COLO668 (cell line): ENCODE measurements around the gene TMEFF2.
A peak's percentile ranks its signal among the peaks of the same experiment; 100 is the strongest.

Source experiments
- DNase-seq: peaks from one replicate; lab custom pipeline; 2025; ENCODE audit not compliant: unreplicated experiment; lab: John Stamatoyannopoulos, UW

TMEFF2 gene

GRCh38 chr2:192184349-192184748, 10.4 kb downstream of the TMEFF2 start:
- no peak for DNase-seq

DNA sequence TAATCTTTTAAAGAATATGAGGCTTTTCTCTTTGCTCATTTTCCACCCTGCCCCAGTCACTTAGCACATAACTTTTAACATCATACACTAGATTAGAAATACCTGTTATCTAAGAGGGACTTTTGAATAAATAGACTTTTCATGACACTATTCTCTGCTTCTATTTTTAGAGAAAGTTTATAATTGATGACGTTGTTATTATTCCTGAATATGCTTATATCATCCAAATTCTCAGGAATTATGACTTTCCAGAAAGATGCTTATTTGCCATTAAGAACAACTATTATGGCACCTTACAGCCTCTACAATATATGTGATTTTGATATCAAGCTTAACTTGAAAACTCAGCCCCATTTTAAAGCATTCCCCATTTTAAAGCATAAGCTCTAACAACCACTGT, 11.4 kb downstream of the TMEFF2 start:
- no peak for DNase-seq

- DNase-seq: no peak
Observed at GRCh38 chr2:192166946-192167345, 27.8 kb downstream of the TMEFF2 start.

GRCh38 chr2:192165842-192166241, 28.9 kb downstream of the TMEFF2 start:
- DNase-seq: no peak

- peak; percentile 55 for DNase-seq
Observed at GRCh38 chr2:192162392-192163042, 32.2 kb downstream of the TMEFF2 start.

- no peak for DNase-seq
Observed at GRCh38 chr2:192161656-192162290, 33.0 kb downstream of the TMEFF2 start.

- no peak for DNase-seq
Observed at GRCh38 chr2:192159736-192160135, 35.0 kb downstream of the TMEFF2 start.

- DNase-seq: no peak
Observed at GRCh38 chr2:192159208-192159607, 35.5 kb downstream of the TMEFF2 start.

- no peak for DNase-seq
Observed at GRCh38 chr2:192157776-192158175, 37.0 kb downstream of the TMEFF2 start.

GRCh38 chr2:192155511-192156118, 39.1 kb downstream of the TMEFF2 start:
- DNase-seq: peak; percentile 18

GRCh38 chr2:192153561-192153960, 41.2 kb downstream of the TMEFF2 start:
- no peak for DNase-seq

DNA sequence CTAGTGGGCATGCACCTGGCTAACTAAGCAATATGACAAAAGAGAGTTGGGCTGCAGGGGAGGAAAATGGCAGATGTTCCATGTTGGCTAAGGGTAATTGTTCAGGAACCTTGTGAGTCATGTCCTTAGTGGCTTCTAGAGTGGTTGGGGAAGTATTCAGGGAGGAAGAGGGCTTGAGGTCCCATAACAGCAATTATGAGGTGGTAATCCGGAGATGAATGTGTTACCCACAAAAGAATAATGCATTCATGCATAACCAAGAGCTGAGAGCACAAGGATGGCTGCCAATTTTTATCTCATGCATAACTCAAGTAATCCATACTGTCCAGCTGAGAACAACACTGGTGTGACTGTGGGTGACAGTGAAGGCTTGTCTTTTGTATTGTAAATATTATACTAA, 42.9 kb downstream of the TMEFF2 start:
- peak; percentile 67 for DNase-seq

- no peak for DNase-seq
Observed at GRCh38 chr2:192150166-192150565, 44.6 kb downstream of the TMEFF2 start.

GRCh38 chr2:192148620-192149321, 46.0 kb downstream of the TMEFF2 start:
- no peak for DNase-seq

GRCh38 chr2:192148241-192148619, 46.5 kb downstream of the TMEFF2 start:
- DNase-seq: no peak

DNA sequence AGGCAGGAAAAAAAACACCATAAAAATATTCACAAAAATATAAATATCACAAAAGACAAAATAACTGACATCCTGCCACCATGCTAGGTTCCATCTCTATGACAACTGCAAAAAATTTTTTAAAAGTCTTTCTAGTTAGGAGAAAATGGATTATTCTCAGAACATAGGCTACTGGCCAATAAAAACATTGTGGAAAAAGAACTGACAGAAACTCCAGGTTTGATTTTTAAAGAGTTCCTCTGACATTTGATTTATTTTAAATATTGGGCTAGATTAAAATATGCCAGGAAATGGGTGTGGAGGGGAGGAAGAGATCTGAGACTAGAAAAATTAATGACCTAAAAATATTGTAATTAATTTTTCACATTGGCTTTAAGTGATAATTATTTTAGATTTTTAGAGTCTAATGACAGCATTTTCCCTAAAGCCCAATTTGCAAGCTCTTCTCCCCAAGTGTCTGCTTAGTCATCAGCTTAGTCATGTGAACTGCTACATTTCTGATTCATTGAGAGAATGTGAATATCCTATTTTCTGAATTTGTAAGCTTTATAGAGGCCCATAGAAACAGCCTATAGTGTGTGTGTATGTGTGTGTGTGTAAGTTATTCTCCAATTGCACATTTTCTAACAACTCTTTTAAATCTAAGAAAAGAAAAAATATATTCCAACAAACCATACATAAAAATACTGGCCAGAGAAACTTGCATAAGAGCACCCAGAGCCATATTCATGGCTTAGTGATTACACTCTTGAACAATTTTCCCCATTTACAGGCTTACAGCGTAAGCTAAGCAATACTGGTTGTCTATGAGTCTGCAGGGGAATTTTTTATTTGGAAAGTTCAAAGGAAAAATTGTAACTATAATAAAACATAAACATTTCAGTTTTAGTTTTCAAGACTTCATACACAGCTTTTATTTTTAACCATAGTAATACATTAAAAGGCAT, 48.4 kb downstream of the TMEFF2 start:
- DNase-seq: no peak

DNA sequence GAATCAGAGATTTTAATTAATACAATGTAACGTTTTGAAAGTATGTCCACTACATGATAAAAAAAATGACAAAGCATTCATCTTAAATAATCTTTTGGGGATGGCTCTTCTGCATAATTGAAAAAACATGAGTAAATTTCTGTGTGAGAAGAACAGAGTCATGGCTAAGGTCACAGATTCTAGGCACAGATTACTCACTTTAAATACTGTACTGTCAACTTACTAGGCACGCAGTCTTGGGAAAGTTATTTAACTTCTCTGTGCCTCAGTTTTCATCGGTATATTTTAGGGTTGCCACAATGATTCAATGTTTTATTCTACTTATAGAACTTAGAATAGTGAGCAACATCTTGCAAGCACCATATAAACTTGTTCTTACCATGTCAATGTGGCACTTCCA, 49.2 kb downstream of the TMEFF2 start:
- DNase-seq: no peak

DNA sequence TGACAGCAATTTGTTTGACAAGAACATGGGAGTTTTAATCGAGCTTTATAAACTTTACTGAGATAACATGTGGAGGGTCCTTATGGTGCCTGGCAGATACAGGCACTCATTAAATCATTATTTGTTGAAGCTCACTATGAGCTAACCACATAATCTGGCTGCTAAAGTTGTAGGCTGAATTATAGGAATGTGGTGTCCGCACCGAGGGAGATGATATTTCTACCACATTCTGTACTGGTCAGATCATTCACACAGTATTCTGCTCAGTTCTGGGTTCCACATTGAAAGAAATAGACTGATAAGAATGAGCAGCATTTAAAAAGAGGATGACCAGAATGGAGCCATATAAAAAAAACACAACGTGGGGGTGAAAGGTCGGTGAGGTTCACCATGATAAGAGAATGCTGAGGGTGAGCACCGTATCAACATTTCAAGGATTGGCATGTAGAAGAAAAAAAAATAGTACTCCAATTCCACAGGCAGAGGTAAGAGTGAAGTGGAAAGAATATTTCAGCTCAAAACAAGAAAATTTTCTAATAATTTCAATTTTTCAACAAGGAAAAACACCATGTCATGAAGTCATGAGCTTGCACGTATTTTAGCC, 54.4 kb downstream of the TMEFF2 start:
- DNase-seq: no peak

- DNase-seq: no peak
Observed at GRCh38 chr2:192139813-192140212, 54.9 kb downstream of the TMEFF2 start.

GRCh38 chr2:192137451-192137850, 57.3 kb downstream of the TMEFF2 start:
- no peak for DNase-seq
